Fibroblast of skin of left quadriceps (primary cell): ENCODE measurements around the gene KRT6A.

ENCODE experiments used
- DNase-seq, 2 experiments: peaks; one replicate each; pipeline ENCODE4 v3.0.0-alpha.2; 2013; ENCODE audit warnings: low read depth in 2 of 2

The KRT6A gene

DNA sequence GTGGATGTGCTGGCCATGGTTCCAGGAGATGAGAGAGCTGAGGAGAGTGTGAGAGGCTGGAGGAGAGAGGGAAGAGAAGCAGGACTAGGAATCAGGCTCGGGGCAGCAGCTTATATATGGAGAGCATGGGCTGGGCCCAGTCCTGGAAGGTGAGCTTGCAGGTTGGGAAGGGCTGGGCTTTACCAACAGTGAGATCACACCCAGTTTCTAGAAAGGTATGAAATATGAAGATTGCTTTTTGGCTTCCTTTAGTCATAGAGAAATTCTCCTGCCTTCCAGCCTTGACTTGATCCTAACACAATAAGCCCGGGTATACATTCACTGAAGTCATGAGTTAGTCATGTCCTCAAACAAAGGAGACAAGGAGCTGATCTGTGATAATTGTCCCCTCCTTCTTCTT is at the start of gene KRT6A:
Gene KRT6A (minus strand): TSS at position 86 of the 400 bp plus-strand sequence. CDS start 69 bp downstream, at position 17.
- no peak for DNase-seq

GRCh38 chr12:52542157-52542556 is 49.1 kb upstream of the KRT6A start:
- DNase-seq = no peak

- no peak for DNase-seq
Observed at GRCh38 chr12:52541709-52542108, 48.7 kb upstream of the KRT6A start.

GRCh38 chr12:52540531-52540930 is 47.5 kb upstream of the KRT6A start:
- no peak for DNase-seq

DNA sequence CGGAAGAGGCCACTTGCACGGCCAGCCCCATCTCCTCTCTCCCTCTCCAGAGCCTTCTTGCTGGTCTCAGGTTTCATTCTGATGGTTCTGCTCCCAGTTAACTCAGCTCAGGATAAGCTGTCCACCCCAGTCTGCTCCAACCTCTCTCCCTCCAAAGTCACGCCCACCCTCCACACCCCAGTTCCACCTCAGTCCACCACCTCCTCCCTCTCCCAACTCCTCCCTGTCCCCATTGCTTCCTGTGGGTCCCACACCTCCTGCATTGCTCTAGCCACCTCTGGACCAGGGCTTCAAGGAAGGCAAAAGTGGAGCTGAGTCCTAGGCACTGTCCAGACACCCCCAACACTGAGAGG is 46.7 kb upstream of the KRT6A start:
- no peak for DNase-seq

DNA sequence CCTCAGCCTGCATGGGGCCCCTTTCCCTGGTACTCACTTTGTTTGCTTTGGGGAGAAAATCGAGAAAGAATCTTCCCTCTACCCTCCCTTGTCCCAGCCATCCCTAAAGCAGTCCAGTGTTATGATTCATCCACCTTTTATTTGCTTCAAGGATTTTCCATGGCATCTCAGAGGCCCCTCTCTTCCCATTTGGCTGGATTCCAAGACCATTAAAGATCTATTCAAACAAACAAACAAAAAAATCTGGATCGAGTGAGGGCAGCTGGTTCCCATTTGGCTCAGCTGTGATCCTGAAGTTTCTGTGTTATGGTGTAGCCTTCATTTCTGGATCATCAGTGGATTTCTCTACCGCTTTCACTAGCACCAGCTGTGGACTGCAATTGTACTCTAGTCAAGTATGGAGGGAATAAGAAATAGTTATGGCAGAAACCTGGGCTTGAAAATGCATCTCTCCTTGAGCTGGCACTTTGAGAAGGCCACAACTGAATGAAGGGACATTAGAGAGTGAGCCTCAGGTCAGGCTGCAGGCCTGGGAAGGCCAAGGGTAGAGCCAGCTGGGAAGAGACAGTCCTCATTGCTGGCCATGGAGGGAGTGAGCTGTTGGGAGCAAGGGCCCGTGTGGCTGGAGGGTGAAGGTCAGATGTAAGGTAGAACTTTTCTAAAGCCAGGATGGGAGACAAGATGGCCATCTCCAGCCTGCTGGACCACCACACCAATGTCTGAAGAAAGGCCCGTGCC is 46.2 kb upstream of the KRT6A start:
- DNase-seq = peak; percentile 89 to 91

GRCh38 chr12:52537101-52537500 is 44.0 kb upstream of the KRT6A start:
- no peak for DNase-seq

DNA sequence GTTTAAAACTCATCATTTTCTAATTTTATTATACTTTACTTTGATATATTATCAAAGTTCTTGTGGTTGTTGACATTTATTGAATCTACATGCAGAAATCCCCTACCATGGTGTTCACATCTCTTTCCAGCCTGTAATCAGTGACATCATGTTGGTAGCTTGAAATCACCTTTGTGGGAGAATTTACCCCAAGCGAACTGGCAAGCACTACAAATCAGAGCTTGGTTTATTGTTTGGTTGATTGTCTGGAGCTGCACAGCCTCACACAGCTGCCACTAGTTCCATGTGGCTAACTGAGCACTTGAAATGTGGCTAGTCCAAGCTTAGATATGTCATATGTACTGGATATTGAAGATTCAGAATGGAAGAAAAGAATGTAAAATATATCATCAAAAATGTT is 42.5 kb upstream of the KRT6A start:
- no peak for DNase-seq

- no peak for DNase-seq
Observed at GRCh38 chr12:52534482-52534881, 41.4 kb upstream of the KRT6A start.

GRCh38 chr12:52533686-52534470 is 40.8 kb upstream of the KRT6A start:
- no peak for DNase-seq

DNA sequence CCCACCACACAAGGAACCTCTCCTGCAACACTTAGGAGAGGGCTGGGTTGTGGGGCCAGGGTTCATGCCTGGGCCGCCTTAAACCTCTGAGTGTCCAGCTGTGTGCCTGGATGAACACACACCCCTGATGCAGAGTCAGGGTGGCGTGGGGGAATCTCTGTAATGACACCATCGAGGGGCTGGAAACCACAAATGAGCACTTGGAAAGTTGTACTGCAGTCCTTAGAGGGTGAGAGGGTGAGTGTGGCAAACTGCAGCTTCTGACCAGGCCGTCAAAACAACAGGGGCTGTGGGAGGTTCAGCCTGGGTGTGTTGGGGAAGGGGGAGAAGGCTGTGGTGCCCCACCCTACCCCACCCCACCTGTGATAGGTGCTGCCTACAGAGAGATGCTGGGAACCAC is 39.6 kb upstream of the KRT6A start:
- DNase-seq = no peak

DNA sequence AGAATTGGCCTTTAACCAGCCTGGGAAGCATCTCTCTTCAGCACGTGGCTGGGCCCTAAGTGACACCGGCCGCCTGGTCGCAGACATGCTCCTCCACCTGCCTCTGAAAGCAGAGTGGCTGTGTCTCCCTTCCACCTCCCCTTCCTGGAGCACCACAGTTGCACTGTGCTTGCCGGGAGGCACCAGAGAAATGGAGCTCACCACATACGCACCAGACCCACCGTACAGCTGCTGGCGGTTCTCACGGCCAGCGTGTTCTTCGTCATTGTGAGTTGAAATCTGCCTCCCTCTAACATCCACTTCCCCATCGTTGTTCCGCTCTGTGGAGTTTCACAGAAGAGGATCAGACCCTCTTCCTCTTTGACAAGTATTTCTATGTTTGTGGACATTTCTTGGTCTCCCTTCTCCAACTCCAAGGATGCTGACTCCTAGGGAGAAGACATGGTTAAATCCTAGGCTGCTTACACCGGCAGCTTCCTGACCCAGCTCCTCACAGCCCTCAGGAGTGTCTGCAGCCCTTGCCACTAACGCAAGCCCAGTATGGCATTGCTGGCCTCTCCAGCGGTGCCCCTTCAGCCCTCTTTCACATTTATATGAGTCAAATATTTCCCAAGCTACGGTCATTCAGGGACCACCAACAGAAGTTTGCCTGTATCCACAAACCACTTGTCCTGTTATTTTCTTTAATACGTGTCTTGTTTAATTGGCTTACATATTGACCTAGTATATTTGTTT is 38.7 kb upstream of the KRT6A start:
- no peak for DNase-seq

- DNase-seq = no peak
Observed at GRCh38 chr12:52530905-52531304, 37.8 kb upstream of the KRT6A start.

DNA sequence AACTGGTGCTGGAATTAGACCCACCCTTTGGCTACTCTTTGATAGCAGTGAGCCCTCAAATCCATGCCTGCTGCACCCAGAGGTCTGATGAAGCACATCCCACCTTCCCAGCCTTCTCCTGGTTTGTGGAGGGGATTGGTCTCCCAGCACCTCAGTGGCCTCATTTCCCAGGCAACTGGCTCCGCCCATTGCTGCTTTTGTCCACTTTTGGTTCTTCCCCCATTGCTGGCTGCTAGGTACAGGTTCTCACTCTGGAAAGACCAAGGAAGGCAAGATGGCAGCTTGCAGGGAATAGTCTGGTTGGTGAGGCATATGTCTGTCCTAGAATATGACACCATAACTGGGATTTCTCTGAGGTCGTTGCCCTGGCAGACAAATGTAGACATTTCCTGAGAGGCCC is 37.3 kb upstream of the KRT6A start:
- DNase-seq = no peak

- no peak for DNase-seq
Observed at GRCh38 chr12:52529846-52530245, 36.8 kb upstream of the KRT6A start.

GRCh38 chr12:52529417-52529816 is 36.4 kb upstream of the KRT6A start:
- no peak for DNase-seq

DNA sequence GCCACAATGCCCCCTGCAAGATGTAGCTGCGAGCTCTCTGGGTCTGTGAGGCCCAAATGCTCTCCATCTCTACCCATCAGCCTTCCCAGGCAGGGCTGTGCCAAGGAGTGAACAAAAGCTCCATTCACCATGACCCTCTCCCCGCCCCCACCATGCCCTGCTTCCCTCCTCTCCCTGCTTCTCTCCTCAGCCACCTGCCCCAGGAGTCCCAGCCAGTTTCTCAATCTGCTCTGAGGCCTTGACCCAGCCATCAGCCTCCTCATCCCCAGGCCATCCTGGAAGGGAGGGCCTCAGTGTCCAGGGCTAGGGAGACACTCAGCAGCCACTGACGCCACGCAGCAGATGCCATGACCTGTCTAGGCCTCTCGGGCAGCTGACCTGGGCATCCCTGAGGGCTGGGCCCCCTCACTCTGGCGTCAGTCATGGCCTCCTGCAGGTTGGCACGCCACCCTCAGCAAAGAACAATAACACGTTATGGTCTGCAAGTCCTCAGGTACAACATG is 35.6 kb upstream of the KRT6A start:
- no peak for DNase-seq

DNA sequence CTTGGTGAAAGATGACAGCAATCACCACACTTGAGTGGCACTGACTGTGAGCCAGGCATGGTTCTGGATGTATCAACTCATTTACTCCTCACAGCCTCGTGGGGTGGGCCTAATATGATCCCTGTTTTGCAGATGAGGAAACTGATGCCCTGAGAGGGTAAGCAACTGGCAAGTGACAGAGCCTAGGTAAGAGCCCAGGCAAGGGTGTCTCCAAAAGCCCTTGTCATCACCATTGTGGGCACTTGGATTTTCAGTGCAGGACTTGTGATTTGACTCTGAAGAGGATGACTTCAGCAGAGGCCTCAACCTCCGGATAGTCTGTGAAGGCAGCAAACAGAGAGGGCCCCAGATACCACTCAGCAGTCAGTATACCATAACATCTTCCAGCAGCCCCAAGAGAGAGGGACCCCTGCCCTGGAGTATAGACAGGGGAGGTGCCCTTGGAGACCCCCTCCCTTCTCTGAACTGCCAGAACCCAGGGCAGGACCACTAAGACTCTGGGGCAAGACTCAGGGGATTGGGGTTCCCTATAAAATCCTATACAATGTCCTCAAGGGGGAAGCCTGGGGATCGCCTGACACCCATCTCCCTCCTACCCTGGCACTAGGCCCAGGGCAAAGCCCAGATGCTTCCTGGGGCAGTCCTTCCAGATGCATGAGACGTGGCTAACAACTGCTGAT is 34.2 kb upstream of the KRT6A start:
- DNase-seq = no peak

DNA sequence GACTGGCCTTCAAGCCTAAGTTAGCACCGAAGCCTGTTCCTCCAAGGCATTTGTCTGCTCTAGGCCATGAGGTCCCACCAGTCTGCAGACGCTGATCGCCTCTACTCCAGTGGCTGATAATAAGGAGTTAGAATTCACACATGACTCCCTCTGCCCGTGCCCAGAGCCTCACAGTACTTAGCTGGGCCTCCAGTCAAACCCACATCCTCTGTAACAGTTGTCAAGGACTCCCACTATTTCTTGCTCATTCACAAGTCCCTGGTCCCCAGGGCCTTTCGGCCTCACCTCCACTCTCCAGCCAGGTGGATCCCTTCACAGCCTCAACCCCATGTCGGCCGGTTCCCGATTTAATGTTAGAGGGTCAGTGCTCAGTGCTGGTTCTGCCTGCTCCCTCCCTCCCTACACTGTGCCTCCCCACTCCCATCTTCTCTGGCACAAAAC is 33.5 kb upstream of the KRT6A start:
- DNase-seq = no peak

DNA sequence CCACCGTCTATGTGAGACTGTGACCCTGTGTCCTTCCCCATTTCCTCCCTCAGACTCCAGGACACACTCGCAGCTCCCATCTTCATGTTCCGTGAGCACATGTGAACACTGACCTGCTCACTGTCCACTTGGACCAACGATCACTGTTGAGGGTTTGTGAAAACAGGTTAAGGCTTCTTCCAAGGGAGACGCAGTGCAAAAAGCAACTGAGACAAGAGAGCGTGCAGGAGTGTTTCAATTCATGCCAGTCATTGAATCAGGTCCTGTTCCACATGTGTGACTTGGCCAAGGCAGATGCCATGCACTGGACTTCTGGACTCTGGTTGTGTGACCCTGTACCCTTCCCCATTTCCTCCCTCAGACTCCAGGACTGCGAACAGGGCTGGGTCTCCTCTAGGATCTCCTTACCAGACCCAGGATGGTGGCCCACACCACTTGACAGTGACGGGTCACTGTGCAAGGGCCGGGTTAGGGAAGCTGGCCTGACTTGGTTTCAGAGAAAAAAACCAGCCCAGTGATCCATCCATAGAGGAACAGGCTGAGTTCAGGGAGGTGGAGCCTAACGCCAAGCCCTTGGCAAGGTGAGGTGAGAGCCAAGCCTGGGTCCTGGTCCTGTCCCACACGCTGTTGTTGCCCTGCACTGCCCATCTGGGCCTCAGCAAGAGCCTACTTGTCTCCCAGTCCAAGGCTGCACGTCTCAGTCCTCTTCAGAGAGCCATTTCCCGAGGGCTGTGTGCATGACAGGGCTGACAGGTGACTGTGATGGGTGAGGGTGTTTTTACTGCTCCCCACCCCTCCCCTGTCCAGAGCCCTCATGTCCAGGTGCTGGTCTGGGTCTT is 32.8 kb upstream of the KRT6A start:
- no peak for DNase-seq
